ENCODE measurements around the gene ZNF578.
"Not testable (repeated sequence)": the region's sequence is repeated elsewhere in the genome, so short reads cannot be mapped to it uniquely, and the experiment has no call there.

ZNF578 gene

GRCh38 chr19:52558732-52559445 lies 105.5 kb downstream of the ZNF578 start:
- not testable (repeated sequence) for ATAC-seq (ENCODE audit: low read depth); H3K27me3 Mint-ChIP-seq; DNase-seq (ENCODE audit: low spot score in 2 of 2); H3K4me3 Mint-ChIP-seq; H3K27ac Mint-ChIP-seq; H3K4me1 Mint-ChIP-seq
- peaks cover 12% of the 10 kb centered on the region for H3K9me3 Mint-ChIP-seq
- H3K36me3 Mint-ChIP-seq = peaks cover 63% of the 10 kb centered on the region

DNA sequence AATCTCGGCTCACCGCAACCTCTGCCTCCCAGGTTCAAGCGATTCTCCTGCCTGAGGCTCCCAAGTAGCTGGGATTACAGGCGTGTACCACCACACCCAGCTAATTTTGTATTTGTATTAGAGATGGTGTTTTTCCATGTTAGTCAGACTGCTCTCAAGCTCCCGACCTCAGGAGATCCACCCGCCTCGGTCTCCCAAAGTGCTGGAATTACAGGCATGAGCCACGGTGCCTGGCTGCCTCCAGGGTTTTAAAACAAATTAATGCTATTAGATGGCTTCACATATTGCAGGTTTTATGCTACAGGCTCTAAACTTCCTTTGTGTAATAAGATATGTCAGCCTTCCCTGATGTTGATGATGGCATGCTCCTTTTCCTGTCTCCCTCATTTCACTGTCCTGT lies 108.3 kb downstream of the ZNF578 start:
- H3K9me3 Mint-ChIP-seq; ATAC-seq (ENCODE audit: low read depth); H3K27me3 Mint-ChIP-seq; DNase-seq (ENCODE audit: low spot score in 2 of 2); H3K27ac Mint-ChIP-seq; H3K4me1 Mint-ChIP-seq; H3K4me3 Mint-ChIP-seq: not testable (repeated sequence)
- peaks cover 51% of the 10 kb centered on the region for H3K36me3 Mint-ChIP-seq

All from memory B cell (primary cell).